ENCODE results near the gene ASB18. TPM values are rescaled to one million over a fixed set of nuclear protein-coding genes. Genes with fewer than 3 reads are reported as not detected.

ASB18 gene
- total and polyA plus RNA-seq, 10 donors = not detected

DNA sequence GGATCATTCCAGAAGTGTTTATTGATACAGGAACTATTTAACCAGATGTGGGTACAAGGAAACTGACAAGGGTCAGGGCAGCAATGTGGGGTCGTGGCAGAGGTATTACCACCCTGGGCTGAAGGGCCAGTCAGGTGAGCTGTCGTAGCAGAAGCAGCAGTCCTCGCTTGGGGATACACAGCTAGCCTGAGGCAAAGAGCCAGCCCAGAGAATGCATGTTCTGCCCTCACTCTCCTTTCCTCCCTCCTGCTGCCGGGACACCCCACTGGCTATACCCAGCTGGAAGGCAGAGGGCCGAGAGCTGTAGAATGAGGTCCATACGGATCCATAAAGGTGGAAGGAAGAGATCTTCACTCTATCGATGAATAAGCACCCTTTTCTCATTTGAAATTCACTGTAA lies 63.8 kb downstream of the ASB18 start:
- Histone ChIP-seq H3K4me3 (no peak overlapping the region), H3K27me3 (replicated peaks in 1 of 7) (peaks cover 0 to 26% (median 0%) of the 10 kb centered on the region in 7 donors), H3K27ac (no peak overlapping the region), H3K4me1 (no peaks in the 10 kb centered on the region), H3K36me3 (no peaks in the 10 kb centered on the region), H3K9me3 (peaks cover 0 to 16% (median 4%) of the 10 kb centered on the region in 8 donors)
- no peak for TF ChIP-seq POLR2A (IDR thresholded peaks at IDR 0.05)
- TF ChIP-seq, protein P1, sequence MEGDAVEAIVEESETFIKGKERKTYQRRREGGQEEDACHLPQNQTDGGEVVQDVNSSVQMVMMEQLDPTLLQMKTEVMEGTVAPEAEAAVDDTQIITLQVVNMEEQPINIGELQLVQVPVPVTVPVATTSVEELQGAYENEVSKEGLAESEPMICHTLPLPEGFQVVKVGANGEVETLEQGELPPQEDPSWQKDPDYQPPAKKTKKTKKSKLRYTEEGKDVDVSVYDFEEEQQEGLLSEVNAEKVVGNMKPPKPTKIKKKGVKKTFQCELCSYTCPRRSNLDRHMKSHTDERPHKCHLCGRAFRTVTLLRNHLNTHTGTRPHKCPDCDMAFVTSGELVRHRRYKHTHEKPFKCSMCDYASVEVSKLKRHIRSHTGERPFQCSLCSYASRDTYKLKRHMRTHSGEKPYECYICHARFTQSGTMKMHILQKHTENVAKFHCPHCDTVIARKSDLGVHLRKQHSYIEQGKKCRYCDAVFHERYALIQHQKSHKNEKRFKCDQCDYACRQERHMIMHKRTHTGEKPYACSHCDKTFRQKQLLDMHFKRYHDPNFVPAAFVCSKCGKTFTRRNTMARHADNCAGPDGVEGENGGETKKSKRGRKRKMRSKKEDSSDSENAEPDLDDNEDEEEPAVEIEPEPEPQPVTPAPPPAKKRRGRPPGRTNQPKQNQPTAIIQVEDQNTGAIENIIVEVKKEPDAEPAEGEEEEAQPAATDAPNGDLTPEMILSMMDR (IDR thresholded peaks at IDR 0.05 in 8 of 11, conservative IDR thresholded peaks at IDR 0.05 in 3 of 11) = no peak
- no peak for TF ChIP-seq POLR2AphosphoS5 (IDR thresholded peaks at IDR 0.05)
- 64 to 73% (median 67%) methylated on average over 7 of the region's 7 CpGs for WGBS, 5 donors
- no peak for DNase-seq
- intact Hi-C loops (cut with DNase I; ENCODE audit: low total_unique reads) = no loop called here

DNA sequence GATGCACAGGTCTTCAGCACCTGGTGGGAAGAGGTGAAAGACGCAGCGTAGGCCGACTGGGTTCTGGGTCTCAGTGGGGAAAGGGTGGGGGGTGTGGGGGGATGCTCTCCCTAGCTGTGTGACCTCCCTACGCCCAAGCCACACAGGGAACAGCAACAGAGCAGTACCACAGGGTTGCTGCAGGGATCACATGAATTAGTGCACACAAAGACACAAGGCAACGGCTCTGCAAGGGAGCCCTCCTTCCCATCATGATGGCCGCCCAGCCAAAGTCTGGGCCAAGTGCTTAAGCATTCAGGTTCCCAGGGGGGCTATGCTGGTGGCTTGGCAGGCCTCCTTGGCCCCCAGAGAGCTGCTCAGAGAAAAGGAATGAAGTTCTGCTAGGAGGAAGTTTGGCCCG lies 67.8 kb downstream of the ASB18 start:
- H3K27ac ChIP-seq = no peak overlapping the region
- WGBS, 5 donors = 59 to 82% (median 77%) methylated on average over 7 of the region's 7 CpGs
- intact Hi-C loops (cut with DNase I; ENCODE audit: low total_unique reads) = no loop called here
- peaks cover 0 to 11% (median 0%) of the 10 kb centered on the region in 7 donors for H3K27me3 ChIP-seq (replicated peaks in 1 of 7)
- H3K9me3 ChIP-seq = no peaks in the 10 kb centered on the region
- DNase-seq = no peak
- H3K4me1 ChIP-seq = no peaks in the 10 kb centered on the region
- no peak overlapping the region for H3K4me3 ChIP-seq
- TF ChIP-seq POLR2A (IDR thresholded peaks at IDR 0.05) (no peak), POLR2AphosphoS5 (IDR thresholded peaks at IDR 0.05) (no peak)
- TF ChIP-seq, protein P1 (IDR thresholded peaks at IDR 0.05 in 8 of 11, conservative IDR thresholded peaks at IDR 0.05 in 3 of 11) = no peak
- H3K36me3 ChIP-seq = no peaks in the 10 kb centered on the region

DNA sequence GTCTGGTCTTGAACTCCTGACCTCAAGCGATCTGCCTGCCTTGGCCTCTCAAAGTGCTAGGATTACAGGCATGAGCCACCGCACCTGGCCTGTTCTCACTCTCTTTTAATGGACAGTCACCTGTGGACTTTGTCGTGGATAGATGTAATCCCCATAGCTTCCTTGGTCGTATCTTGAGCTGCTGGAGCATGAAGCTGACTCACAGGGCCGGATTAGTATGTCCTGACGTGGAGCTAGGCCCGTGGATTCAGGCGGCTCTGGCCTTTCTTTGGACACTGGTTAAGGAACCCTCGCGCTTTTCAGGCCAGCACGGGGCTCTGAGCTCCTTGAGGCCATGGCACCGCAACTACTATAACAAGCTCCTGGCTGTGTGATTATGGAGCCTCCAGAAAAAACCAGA lies 68.5 kb downstream of the ASB18 start:
- no peaks in the 10 kb centered on the region for H3K9me3 ChIP-seq
- TF ChIP-seq, protein P1 (IDR thresholded peaks at IDR 0.05 in 8 of 11, conservative IDR thresholded peaks at IDR 0.05 in 3 of 11) = no peak
- TF ChIP-seq POLR2A (IDR thresholded peaks at IDR 0.05) (no peak), POLR2AphosphoS5 (IDR thresholded peaks at IDR 0.05) (no peak)
- no peak for DNase-seq
- H3K36me3 ChIP-seq = no peaks in the 10 kb centered on the region
- H3K27ac ChIP-seq = no peak overlapping the region
- intact Hi-C loops (cut with DNase I; ENCODE audit: low total_unique reads) = no loop called here
- peaks cover 0 to 16% (median 0%) of the 10 kb centered on the region in 7 donors for H3K27me3 ChIP-seq (replicated peaks in 1 of 7)
- H3K4me1 ChIP-seq = no peaks in the 10 kb centered on the region
- H3K4me3 ChIP-seq = no peak overlapping the region
- WGBS, 5 donors = 81 to 92% (median 88%) methylated on average over 11 to 12 of the region's 12 CpGs

DNA sequence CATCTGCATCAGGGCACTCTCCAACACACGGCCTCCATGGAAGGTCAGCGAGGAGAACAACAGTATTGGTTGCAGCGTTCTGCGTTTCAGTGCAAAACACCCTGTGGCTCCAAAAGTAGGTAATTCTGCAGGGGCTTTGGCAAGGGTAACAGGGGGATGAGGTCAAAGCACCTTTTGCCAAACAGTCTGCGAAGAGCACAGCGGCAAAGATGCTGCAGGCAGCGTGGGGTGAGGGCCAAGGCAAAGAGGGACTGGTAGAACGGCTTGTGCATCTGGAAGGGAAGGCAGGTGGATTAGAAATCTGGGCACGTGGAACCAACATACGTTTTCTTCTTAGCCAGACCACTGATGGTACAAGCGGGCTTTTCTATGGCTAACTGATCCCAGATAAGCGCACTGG lies 69.4 kb downstream of the ASB18 start:
- no peak overlapping the region for H3K4me3 ChIP-seq
- intact Hi-C loops (cut with DNase I; ENCODE audit: low total_unique reads) = no loop called here
- H3K9me3 ChIP-seq = no peaks in the 10 kb centered on the region
- peaks cover 0 to 16% (median 0%) of the 10 kb centered on the region in 7 donors for H3K27me3 ChIP-seq (replicated peaks in 1 of 7)
- H3K4me1 ChIP-seq = no peaks in the 10 kb centered on the region
- no peak for DNase-seq
- TF ChIP-seq, protein P1 (IDR thresholded peaks at IDR 0.05 in 8 of 11, conservative IDR thresholded peaks at IDR 0.05 in 3 of 11) = no peak
- H3K27ac ChIP-seq = no peak overlapping the region
- WGBS, 5 donors = 83 to 91% (median 88%) methylated on average over 12 of the region's 12 CpGs
- no peaks in the 10 kb centered on the region for H3K36me3 ChIP-seq
